ENCODE results near the gene RIPOR3. TPM values are rescaled to one million over a fixed set of nuclear protein-coding genes. Genes with fewer than 3 reads are reported as not detected.
"Not testable (repeated sequence)": the region's sequence is repeated elsewhere in the genome, so short reads cannot be mapped to it uniquely, and the experiment has no call there.

The RIPOR3 gene
- total RNA-seq, 2 experiments from 2014 or later: not detected

DNA sequence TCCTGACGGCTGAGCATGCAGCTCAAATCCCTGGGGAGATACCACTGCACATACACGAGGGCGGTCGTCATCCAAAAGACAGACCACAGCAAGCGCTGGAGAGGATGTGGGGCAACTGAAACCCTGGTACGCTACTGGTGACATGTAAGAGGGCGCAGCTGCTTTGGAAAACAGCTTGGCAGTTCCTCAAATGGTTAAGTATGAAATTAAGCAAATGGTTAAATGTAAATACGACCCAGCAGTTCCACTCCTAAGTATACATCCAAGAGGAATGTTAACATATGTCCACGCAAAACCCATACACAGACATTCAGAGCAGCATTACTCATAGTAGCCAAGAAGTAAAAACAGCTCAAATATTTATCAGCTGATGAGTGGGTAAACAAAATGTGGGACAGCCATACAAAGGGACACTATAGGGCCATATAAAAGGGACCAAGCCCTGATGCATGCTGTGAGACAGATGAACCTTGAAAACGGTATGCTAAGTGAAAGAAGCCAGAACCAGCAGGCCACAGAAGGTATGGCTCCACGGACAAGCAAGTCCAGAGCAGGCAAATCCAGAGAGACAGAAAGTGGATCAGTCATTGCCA lies 38.5 kb downstream of the RIPOR3 start:
- Mint-ChIP-seq H3K27ac (no peak overlapping the region), H3K9me3 (no peaks in the 10 kb centered on the region), H3K36me3 (ENCODE audit: low read depth) (no peaks in the 10 kb centered on the region), H3K27me3 (ENCODE audit: low read depth) (no peaks in the 10 kb centered on the region), H3K4me1 (ENCODE audit: low read depth) (no peaks in the 10 kb centered on the region), H3K4me3 (no peak overlapping the region)
- CTCF ChIA-PET: interaction anchor here (0.6 kb wide), 2 partner anchors 97 to 250 kb away, joined by 3 to 4 read pairs; no protein-coding TSS in a partner anchor
- no peak for DNase-seq
- intact Hi-C loops (cut with micrococcal nuclease): no loop called here

DNA sequence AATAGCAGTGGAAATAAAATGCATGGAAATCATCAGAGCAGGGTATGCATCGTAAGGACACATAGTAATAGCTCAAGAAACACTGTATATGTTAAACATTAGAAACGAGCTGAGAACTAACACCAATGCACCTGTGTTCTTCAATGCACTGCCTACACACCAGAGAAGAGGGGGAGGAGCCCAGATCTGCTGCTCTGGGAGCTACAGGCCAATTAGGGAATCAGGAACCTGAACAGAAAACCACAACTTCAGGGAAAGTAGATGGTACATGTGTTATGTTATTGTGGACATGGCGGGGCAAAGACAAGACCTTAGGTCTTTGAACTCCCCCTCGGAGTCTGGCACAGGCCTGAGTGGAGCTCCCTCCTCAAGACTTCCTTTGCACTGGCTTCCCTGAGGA lies 39.7 kb downstream of the RIPOR3 start:
- Mint-ChIP-seq H3K27me3 (ENCODE audit: low read depth) (no peaks in the 10 kb centered on the region), H3K4me3 (no peak overlapping the region), H3K36me3 (ENCODE audit: low read depth) (no peaks in the 10 kb centered on the region), H3K27ac (no peak overlapping the region), H3K4me1 (ENCODE audit: low read depth) (no peaks in the 10 kb centered on the region), H3K9me3 (no peaks in the 10 kb centered on the region)
- no peak for DNase-seq
- CTCF ChIA-PET: interaction anchor here (0.9 kb wide), 1 partner anchor 139 kb away, joined by 4 read pairs; no protein-coding TSS in a partner anchor
- intact Hi-C loops (cut with micrococcal nuclease): no loop called here

DNA sequence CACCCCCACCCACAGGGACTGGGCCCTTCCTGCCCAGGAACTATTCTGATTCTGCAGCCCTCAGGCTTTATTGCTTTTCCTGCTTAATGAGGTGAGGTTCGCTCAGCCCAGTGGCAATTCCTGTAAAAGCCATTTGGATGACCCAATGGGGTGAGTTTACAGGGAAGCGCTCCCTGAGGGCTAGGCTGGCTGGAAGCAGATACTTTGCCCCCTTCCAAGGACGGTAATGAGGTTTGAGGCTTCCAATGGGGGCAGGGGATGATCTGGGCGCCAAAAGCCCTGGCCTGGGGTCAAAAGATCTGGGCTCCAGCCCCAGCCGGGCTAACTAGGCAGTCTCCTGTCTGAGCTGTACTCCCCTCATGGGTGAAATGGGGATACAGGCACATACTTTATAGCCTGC lies 41.8 kb downstream of the RIPOR3 start:
- Mint-ChIP-seq H3K4me3 (no peak overlapping the region), H3K9me3 (no peaks in the 10 kb centered on the region), H3K36me3 (ENCODE audit: low read depth) (no peaks in the 10 kb centered on the region), H3K27me3 (ENCODE audit: low read depth) (no peaks in the 10 kb centered on the region), H3K27ac (no peak overlapping the region), H3K4me1 (ENCODE audit: low read depth) (no peaks in the 10 kb centered on the region)
- no peak for DNase-seq
- CTCF ChIA-PET: interaction anchor here (0.5 to 1.8 kb wide), 2 partner anchors 14 to 100 kb away, joined by 3 to 4 read pairs; no protein-coding TSS in a partner anchor
- intact Hi-C loops (cut with micrococcal nuclease): no loop called here

DNA sequence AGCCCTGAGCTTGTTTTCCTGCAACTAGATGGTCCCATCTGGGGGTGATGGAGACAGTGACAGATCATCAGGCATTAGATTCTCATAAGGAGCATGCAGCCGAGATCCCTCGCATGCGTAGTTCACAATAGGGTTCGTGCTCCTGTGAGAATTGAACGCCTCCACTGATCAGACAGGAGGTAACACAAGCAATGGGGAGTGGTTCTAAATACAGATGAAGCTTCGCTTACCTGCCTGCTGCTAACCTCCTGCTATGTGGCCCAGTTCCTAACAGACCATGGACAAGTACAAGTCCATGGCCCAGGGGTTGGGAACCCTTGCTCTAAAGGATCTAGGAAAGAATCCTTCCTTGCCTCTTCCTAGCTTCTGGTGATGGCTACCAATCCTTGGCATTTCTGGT lies 42.7 kb downstream of the RIPOR3 start:
- no peak for DNase-seq
- no peaks in the 10 kb centered on the region for H3K4me1 Mint-ChIP-seq (ENCODE audit: low read depth)
- H3K27me3 Mint-ChIP-seq (ENCODE audit: low read depth): no peaks in the 10 kb centered on the region
- intact Hi-C loops (cut with micrococcal nuclease): no loop called here
- no peaks in the 10 kb centered on the region for H3K36me3 Mint-ChIP-seq (ENCODE audit: low read depth)
- no peak overlapping the region for H3K4me3 Mint-ChIP-seq
- H3K9me3 Mint-ChIP-seq: no peaks in the 10 kb centered on the region
- CTCF ChIA-PET: interaction anchor here (0.6 to 1.8 kb wide), 2 partner anchors 13 to 36 kb away, joined by 4 read pairs; no protein-coding TSS in a partner anchor
- H3K27ac Mint-ChIP-seq: no peak overlapping the region

DNA sequence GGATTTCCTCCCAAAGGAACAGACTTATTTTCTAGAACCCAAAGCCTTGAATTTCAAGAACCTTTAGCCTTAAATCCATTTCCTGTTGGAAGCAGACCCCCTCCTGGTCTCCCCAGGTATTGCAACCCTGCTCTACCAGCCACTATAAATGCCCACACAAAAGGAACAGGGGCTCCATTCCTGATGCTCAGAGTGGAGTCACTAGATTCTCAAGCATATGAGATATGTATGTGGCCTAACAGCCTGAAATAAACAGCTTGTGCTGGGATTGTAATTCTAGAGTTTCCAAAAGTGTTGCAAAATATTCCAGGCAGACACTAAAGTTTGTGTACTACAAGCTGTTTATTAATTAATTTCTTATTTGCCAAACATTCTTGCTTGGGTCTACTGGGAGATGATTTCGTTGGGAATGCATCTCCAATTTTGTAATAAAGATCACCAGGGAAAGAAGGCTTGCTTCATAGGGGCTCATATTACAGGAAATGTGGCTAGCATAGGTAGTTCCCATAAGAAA lies 44.8 kb downstream of the RIPOR3 start:
- DNase-seq: no peak
- H3K4me1 Mint-ChIP-seq (ENCODE audit: low read depth): no peaks in the 10 kb centered on the region
- H3K27me3 Mint-ChIP-seq (ENCODE audit: low read depth): no peaks in the 10 kb centered on the region

DNA sequence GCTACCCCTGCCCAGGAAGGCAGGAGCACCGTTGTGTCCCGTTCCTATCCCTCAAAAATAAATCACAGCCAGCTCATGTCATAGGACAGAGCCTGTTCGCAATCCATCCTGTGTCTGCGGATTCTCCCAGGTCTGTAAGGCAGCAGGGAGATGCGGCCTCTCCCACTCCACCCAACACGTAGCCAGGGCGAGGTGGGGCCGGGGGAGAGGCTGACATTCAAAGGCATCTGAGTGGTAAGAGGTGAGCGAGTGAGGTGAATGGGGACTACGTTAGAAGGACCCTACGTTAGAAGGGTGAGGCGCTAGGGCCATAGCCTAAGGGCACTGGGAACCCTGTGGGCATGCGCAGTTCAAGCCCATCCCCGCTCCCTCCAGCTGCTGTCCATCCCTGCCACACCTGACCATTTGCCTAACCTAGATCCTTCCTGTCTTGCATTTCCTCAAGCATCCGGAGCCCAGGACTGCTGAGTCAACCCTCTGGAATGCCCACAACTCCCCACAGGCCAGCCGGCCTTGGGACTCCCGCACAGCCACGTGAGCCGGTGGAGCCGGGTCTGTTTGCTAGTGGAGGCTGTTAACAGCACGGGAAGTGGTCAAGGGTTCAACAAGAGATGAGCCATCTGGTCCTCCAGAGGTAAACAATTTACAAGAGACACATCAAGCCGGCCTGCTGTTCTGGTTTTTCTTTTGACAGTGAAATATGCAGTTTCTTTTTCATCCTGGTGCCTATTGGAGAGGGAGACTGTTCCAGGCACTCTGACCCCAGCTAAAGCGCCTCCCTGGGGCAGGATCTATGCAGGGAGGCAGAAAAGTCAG lies 45.9 kb downstream of the RIPOR3 start:
- Mint-ChIP-seq H3K27ac (no peak overlapping the region), H3K9me3 (no peaks in the 10 kb centered on the region), H3K36me3 (ENCODE audit: low read depth) (no peaks in the 10 kb centered on the region), H3K4me3 (no peak overlapping the region), H3K27me3 (ENCODE audit: low read depth) (no peaks in the 10 kb centered on the region), H3K4me1 (ENCODE audit: low read depth) (no peaks in the 10 kb centered on the region)
- CTCF ChIA-PET: interaction anchor here (0.6 to 1.0 kb wide), 2 partner anchors 10 to 993 kb away, joined by 3 to 4 read pairs; no protein-coding TSS in a partner anchor
- intact Hi-C loops (cut with micrococcal nuclease): no loop called here
- no peak for DNase-seq

More for the DNA sequence above, 44.8 kb downstream of the RIPOR3 start:
- Mint-ChIP-seq H3K27ac (no peak overlapping the region), H3K36me3 (ENCODE audit: low read depth) (no peaks in the 10 kb centered on the region), H3K4me3 (no peak overlapping the region), H3K9me3 (no peaks in the 10 kb centered on the region)
- intact Hi-C loops (cut with micrococcal nuclease): no loop called here
- CTCF ChIA-PET: no interaction called here

DNA sequence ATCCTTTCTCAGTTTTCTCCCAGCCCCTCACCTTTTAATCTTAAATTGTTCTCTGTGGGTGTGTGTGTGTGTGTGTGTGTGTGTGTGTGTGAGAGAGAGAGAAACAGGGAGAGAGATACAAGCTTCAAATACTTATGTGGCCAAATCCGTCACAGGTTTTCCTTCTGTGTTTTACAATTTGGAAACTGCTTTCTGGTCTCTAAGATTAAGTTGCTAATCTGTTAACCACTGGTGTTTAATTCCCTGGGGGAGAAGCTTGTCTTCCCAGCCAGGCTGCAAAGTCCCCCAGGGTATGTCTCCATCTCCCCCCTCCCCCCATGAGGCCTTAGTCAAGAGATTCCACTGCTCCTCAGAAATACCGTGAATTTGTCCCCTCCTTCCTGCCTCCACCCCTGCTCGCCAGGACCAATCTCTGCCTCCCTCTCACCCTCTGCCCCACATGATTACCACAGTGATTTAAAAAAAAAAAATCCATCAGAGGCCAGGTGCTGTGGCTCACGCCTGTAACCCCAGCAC lies 49.0 kb downstream of the RIPOR3 start:
- CTCF ChIA-PET: no interaction called here
- Mint-ChIP-seq H3K27me3 (ENCODE audit: low read depth) (no peaks in the 10 kb centered on the region), H3K4me1 (ENCODE audit: low read depth) (no peaks in the 10 kb centered on the region), H3K4me3 (no peak overlapping the region), H3K36me3 (ENCODE audit: low read depth) (no peaks in the 10 kb centered on the region), H3K27ac (no peak overlapping the region), H3K9me3 (no peaks in the 10 kb centered on the region)
- no peak for DNase-seq
- intact Hi-C loops (cut with micrococcal nuclease): no loop called here

DNA sequence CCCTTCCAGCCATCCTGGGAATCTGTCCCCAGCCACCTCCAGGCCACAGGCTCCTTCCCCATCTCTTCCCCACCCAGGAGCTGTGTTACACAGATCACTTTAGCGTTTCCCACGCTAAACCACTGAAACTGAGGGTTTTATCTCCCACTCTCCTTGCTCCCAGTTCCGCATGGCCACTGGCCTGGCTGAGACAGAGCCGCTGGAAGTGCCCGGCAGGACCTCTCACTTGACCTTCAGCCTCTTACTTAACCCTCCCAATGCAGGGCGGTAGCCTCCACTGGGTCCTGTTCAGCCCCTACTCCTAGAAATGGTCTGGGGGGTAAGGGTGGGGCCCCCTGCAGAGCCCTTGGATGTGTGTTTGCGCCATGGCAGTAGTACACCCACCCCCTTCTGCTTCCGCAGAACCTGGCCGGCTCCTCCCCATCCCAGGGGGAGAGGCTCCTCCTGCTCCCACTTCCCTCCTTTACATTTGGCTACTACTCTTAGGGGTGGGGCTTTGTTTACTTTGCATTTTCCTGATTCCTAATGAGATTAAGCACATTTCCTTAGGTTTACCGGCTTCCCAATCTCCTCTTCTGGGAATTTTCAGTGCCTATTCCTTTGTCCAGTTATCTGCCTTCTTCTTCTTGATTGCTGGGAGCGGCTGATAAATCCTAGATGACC lies 49.6 kb downstream of the RIPOR3 start:
- H3K36me3 Mint-ChIP-seq (ENCODE audit: low read depth); H3K4me3 Mint-ChIP-seq; H3K4me1 Mint-ChIP-seq (ENCODE audit: low read depth); H3K27ac Mint-ChIP-seq; CTCF ChIA-PET; H3K9me3 Mint-ChIP-seq; H3K27me3 Mint-ChIP-seq (ENCODE audit: low read depth); DNase-seq; intact Hi-C loops (cut with micrococcal nuclease): not testable (repeated sequence)

DNA sequence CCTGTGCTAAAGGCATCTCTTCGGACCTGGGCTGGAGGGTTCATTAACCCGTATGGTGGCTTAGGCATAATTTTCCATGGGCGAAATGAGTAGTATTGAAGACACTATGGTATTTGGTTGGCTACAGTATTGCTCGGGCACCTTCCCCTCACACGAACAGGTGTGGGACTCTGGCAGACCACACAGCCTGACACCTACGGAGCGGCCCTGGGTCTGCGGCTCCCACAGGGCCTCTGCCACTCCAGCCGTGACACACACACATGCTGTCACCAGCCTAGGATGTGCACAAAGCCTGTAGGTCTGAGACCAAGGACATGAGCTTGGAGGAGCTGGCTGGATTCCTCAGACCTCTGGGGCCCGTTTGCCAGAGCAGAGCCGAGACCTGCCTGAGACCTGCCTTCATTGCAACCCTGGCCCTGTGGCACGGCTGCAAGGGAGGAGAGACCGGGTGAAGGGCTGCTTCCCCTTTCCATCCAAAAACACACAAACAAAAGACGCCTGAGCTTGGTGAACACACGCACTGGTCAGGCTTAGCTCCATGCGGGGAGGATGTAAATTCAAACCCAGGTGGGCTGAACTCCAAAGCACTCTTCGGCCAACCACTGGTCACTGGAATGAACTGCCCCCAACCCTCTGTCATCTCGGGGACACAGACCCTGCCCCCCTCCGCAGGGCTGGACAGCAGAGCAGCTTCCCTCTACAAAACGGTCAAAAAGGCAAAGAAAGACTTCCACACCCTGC lies 51.2 kb downstream of the RIPOR3 start:
- H3K4me1 Mint-ChIP-seq (ENCODE audit: low read depth); intact Hi-C loops (cut with micrococcal nuclease): not testable (repeated sequence)

DNA sequence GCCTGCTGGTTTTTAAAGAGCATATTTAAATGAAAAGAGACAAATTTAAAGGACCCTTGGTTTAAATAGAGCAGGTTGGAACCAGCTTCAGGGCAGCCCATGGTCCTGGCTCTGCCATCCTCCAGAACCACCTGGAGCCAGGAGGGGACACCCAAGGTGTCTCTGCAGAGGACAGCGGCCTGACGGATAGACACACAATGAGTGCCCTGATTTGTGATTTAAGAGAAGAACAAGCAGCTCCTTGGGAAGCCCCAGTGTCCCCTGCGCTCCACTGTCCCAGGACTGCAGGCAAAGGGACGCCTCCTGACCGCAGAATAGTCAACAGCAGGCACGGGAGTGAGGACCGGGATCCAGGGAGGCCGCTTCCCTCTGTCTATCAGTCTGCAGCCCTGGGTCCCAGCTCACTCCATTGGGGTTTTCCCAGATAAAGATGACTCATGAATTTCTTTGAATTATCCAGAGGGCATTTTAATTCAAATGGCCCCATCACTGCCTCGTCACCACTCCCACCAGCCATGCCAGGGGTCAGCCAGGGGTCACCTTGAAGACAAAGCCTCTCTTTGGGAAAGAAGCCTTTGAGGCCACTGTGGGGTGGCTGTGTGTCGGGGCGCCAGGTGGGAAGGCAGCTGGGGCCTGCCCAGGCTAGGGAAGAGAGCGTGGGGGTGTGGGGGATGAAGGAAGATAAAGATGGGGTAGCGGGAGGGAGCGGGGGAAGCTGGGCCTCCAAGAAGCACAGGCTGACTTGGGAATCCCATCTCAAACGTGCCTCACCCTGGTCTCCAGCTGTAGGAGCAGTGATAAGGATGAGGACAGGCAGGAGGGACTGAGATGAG lies 53.1 kb downstream of the RIPOR3 start:
- H3K4me1 Mint-ChIP-seq (ENCODE audit: low read depth); intact Hi-C loops (cut with micrococcal nuclease); H3K9me3 Mint-ChIP-seq; H3K4me3 Mint-ChIP-seq; H3K36me3 Mint-ChIP-seq (ENCODE audit: low read depth); H3K27ac Mint-ChIP-seq; DNase-seq; CTCF ChIA-PET; H3K27me3 Mint-ChIP-seq (ENCODE audit: low read depth): not testable (repeated sequence)

More for the DNA sequence above, 51.2 kb downstream of the RIPOR3 start:
- H3K4me3 Mint-ChIP-seq; H3K9me3 Mint-ChIP-seq; H3K27me3 Mint-ChIP-seq (ENCODE audit: low read depth); H3K36me3 Mint-ChIP-seq (ENCODE audit: low read depth); H3K27ac Mint-ChIP-seq; DNase-seq: not testable (repeated sequence)
- CTCF ChIA-PET: interaction anchor here (0.6 kb wide), 1 partner anchor 20 kb away, joined by 3 read pairs; no protein-coding TSS in a partner anchor

All from activated naive CD4-positive, alpha-beta T cell treated with anti-CD3 and anti-CD28 coated beads for 36 hours (primary cell).